HG03097 (cell line): ENCODE results near the gene KIAA1671.

Source experiments
- ATAC-seq: cut with Tn5 transposase; IDR thresholded peaks from one replicate; pipeline ENCODE4 v1.9.1; 2021; ENCODE audit not compliant: unreplicated experiment, low FRiP score

Gene KIAA1671

GRCh38 chr22:25084405-25085107 is 132.0 kb downstream of the KIAA1671 start:
- ATAC-seq: no peak

- ATAC-seq: no peak
Measured at GRCh38 chr22:25085156-25085555, 132.6 kb downstream of the KIAA1671 start.

GRCh38 chr22:25085930-25086901 is 133.7 kb downstream of the KIAA1671 start:
- ATAC-seq: peak; percentile 64

GRCh38 chr22:25086902-25087282 is 134.4 kb downstream of the KIAA1671 start:
- peak; percentile 11 for ATAC-seq

GRCh38 chr22:25090225-25090890 is 137.8 kb downstream of the KIAA1671 start:
- no peak for ATAC-seq

GRCh38 chr22:25091458-25091857 is 138.9 kb downstream of the KIAA1671 start:
- no peak for ATAC-seq

- ATAC-seq: no peak
Measured at GRCh38 chr22:25092119-25092518, 139.6 kb downstream of the KIAA1671 start.

GRCh38 chr22:25094579-25094978 is 142.1 kb downstream of the KIAA1671 start:
- ATAC-seq: no peak

- no peak for ATAC-seq
Measured at GRCh38 chr22:25095869-25096268, 143.4 kb downstream of the KIAA1671 start.

- ATAC-seq: no peak
Measured at GRCh38 chr22:25096638-25097405, 144.3 kb downstream of the KIAA1671 start.

- ATAC-seq: no peak
Measured at GRCh38 chr22:25098445-25099081, 146.0 kb downstream of the KIAA1671 start.

- no peak for ATAC-seq
Measured at GRCh38 chr22:25099202-25099601, 146.7 kb downstream of the KIAA1671 start.

GRCh38 chr22:25100402-25100801 is 147.9 kb downstream of the KIAA1671 start:
- ATAC-seq: no peak

- no peak for ATAC-seq
Measured at GRCh38 chr22:25100948-25101347, 148.4 kb downstream of the KIAA1671 start.

GRCh38 chr22:25101501-25101900 is 149.0 kb downstream of the KIAA1671 start:
- no peak for ATAC-seq

GRCh38 chr22:25101986-25102385 is 149.5 kb downstream of the KIAA1671 start:
- ATAC-seq: no peak

GRCh38 chr22:25102722-25103121 is 150.2 kb downstream of the KIAA1671 start:
- ATAC-seq: no peak

- no peak for ATAC-seq
Measured at GRCh38 chr22:25104367-25104766, 151.9 kb downstream of the KIAA1671 start.

- no peak for ATAC-seq
Measured at GRCh38 chr22:25105817-25106650, 153.5 kb downstream of the KIAA1671 start.
